Measurements from ENCODE around the gene MMP10.

Gene MMP10

DNA sequence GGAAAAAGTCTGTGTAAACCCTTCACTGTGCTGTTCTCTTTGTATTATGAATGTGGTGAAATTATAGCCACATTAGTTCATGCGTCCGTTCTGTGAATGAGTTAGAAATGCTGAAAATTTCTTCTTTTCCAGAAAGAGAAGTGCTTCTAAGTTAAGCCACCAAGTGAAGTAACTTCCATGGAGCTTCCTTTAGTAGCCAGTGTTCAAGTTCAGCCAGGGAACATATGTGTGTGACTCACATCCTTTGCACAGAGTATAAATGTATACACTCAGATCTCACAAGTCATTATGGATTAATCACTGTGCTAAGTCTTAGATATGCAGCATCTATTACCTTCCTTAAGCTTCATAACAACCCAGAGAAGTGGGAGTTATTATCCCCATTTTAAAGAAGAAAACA, 52.5 kb downstream of the MMP10 start:
- no peak for DNase-seq (ENCODE audit: low spot score)

DNA sequence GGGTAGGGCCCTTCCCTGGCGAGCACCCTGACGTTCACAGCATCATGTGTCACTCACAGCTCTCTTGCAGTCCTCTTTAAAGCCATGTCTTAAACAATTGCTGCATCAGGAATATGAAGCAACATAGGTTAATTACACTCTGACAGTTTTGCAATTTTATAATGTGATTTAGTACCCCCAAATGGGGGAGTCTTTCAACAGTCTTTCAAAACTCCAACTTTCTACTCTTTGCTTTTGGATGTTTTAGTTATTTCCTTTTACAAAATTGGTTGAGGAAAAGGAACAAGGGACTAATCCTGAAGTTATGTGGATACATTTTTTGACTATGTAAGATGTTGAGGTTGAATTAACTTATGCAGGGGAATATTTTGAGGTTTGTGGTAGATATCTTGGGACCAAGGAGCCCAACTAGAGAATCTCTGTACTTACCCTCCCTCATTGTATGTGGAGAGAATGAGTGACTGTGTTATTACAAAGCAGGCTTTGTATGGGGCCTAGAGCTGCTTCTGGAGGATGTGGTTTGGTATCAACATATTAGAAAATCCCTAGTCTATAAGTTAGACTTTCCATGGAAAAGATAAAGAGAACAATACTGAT, 55.4 kb downstream of the MMP10 start, which contains the start of gene MMP8:
MMP8 (minus strand) TSS at position 51 of the 597 bp plus-strand sequence. CDS start 99 bp downstream, outside the sequence.
- DNase-seq (ENCODE audit: low spot score), result no peak

GRCh38 chr11:102722821-102723220, 57.6 kb downstream of the MMP10 start:
- DNase-seq (ENCODE audit: low spot score), result no peak

Data from SW480 (cell line).